ENCODE measurements around the gene FERMT3. TPM values are rescaled to one million over a fixed set of nuclear protein-coding genes. Genes with fewer than 3 reads are reported as not detected.

Gene FERMT3
- total and polyA plus RNA-seq, 2 of the 13 experiments (the other 11 are each of a cell fraction or from before 2014, with no cell fraction given), result 0.29 TPM; not detected in 1

GRCh38 chr11:64245797-64246620, 39.5 kb downstream of the FERMT3 start (continued):
- no peak for TF ChIP-seq ZBTB43 (CRISPR knock-in tag; conservative IDR thresholded peaks at IDR 0.05)
- no peak for TF ChIP-seq FOXM1 (CRISPR knock-in tag; IDR thresholded peaks at IDR 0.05)
- TF ChIP-seq ZBED4 (CRISPR knock-in tag; IDR thresholded peaks at IDR 0.05; ENCODE audit: borderline replicate concordance), result no peak
- TF ChIP-seq ZNF407 (CRISPR knock-in tag; IDR thresholded peaks at IDR 0.05; ENCODE audit: not compliant biosample characterization), result no peak
- peak; percentile 53; the same call in 1 of the 2 replicates for TF ChIP-seq MXD1 (CRISPR knock-in tag; IDR thresholded peaks at IDR 0.05)
- TF ChIP-seq ZNF282 (IDR thresholded peaks at IDR 0.05; ENCODE audit: partially characterized antibody), result no peak
- TF ChIP-seq ETV5 (CRISPR knock-in tag; IDR thresholded peaks at IDR 0.05; ENCODE audit: borderline replicate concordance), result no peak
- TF ChIP-seq REXO4 (CRISPR knock-in tag; IDR thresholded peaks at IDR 0.05; ENCODE audit: borderline replicate concordance), result no peak
- no peak for TF ChIP-seq ZBTB4 (CRISPR knock-in tag; IDR thresholded peaks at IDR 0.05; ENCODE audit: borderline replicate concordance)
